Measurements from ENCODE around the gene GRIN3B. TPM values are rescaled to one million over a fixed set of nuclear protein-coding genes. Genes with fewer than 3 reads are reported as not detected.
"Not testable (repeated sequence)": the region's sequence is repeated elsewhere in the genome, so short reads cannot be mapped to it uniquely, and the experiment has no call there.

GRIN3B gene, protein sequence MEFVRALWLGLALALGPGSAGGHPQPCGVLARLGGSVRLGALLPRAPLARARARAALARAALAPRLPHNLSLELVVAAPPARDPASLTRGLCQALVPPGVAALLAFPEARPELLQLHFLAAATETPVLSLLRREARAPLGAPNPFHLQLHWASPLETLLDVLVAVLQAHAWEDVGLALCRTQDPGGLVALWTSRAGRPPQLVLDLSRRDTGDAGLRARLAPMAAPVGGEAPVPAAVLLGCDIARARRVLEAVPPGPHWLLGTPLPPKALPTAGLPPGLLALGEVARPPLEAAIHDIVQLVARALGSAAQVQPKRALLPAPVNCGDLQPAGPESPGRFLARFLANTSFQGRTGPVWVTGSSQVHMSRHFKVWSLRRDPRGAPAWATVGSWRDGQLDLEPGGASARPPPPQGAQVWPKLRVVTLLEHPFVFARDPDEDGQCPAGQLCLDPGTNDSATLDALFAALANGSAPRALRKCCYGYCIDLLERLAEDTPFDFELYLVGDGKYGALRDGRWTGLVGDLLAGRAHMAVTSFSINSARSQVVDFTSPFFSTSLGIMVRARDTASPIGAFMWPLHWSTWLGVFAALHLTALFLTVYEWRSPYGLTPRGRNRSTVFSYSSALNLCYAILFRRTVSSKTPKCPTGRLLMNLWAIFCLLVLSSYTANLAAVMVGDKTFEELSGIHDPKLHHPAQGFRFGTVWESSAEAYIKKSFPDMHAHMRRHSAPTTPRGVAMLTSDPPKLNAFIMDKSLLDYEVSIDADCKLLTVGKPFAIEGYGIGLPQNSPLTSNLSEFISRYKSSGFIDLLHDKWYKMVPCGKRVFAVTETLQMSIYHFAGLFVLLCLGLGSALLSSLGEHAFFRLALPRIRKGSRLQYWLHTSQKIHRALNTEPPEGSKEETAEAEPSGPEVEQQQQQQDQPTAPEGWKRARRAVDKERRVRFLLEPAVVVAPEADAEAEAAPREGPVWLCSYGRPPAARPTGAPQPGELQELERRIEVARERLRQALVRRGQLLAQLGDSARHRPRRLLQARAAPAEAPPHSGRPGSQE
- under 1 TPM; 0.37 to 0.38 (median 0.37) TPM for polyA plus RNA-seq (ENCODE audit: insufficient read length in 3 of 3)

DNA sequence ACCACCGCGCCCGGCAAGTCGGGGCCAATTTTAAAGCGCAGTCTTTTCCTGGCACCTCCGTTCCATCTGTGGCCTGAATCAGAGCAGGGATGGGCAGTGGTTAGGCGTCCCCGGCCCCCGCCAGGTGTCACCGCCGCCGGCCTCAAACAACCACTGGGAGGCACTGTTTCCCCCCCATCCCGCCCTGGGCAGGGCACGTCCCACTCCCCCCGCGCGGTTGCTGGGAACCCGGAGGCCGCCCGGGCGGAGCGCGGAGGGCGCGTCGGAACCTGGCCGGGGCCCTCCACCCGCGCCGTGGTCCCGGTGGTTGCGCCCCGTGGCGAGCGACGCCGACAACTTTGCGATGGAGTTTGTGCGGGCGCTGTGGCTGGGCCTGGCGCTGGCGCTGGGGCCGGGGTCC is at the start of gene GRIN3B:
Gene GRIN3B, plus strand, starts transcription at position 325 of the 400 bp plus-strand sequence. Its CDS starts 19 bp downstream, at position 344.
- no peak for DNase-seq (ENCODE audit: low read depth in 3 of 3, low spot score in 2 of 3)

DNA sequence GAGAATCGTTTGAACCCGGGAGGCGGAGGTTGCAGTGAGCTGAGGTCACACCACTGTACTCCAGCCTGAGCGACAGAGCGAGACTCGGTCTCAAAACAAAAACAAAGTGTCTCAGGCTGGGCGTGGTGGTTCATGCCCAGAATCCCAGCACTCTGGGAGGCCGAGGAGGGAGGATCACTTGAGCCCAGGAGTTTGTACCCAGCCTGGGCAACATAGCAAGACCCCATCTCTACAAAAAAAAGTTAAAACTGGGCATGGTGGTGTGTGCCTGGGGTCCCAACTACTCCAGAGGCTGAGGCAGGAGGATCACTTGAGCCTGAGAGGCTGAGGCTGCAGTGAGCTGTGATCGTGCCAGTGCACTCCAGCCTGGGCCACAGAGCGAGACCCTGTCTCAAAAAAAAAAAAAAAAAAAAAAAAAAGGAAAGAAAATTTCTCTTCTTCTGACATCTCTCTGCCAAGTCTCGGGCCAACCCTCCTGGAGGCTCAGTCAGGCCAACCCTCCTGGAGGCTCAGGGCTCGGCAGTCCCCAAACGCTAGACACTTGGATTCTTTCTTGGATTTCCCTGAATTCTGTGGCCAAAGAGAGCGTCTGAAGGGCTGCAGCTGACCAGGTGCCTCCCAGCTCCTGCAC is 48.1 kb upstream of the GRIN3B start:
- no peak for DNase-seq (ENCODE audit: low read depth in 3 of 3, low spot score in 2 of 3)

DNA sequence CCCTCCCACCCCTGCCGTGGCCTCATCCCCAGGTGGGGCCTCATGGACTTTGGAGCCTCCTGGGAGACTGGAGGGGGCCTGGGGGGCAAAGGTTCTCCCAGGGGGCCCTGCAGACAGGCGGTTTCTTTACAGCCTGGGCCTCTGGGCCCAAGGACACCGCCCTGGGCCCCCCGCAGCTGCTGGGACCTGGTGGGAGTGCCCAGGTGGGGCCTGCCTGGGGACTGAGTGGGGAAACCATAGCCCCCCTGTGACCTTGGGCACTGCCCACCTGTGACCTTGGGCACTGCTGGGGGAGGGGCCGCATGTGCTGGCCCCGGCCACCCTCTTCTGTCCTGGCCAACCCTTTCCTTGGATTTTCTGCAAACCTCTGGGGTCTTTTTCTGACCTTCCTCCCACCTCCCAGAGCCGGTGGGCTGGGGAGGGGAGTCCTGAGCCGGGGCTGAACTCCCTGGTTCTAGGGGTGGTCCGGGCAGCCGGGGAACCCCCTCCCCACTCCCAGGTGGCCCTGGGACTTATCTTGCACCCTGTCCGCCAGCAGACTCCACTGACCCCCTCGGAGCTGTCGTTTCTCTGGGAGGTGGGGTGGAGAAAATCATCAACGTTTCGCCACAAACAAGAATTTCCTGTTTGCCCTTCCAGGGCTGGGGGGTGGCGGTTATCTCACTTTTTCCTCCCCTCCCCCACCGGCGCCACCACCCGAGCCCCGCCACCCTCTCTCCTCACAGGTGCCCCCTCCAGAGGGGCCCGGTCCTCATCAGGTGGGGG is 47.4 kb upstream of the GRIN3B start:
- DNase-seq (ENCODE audit: low read depth in 3 of 3, low spot score in 2 of 3): no peak

DNA sequence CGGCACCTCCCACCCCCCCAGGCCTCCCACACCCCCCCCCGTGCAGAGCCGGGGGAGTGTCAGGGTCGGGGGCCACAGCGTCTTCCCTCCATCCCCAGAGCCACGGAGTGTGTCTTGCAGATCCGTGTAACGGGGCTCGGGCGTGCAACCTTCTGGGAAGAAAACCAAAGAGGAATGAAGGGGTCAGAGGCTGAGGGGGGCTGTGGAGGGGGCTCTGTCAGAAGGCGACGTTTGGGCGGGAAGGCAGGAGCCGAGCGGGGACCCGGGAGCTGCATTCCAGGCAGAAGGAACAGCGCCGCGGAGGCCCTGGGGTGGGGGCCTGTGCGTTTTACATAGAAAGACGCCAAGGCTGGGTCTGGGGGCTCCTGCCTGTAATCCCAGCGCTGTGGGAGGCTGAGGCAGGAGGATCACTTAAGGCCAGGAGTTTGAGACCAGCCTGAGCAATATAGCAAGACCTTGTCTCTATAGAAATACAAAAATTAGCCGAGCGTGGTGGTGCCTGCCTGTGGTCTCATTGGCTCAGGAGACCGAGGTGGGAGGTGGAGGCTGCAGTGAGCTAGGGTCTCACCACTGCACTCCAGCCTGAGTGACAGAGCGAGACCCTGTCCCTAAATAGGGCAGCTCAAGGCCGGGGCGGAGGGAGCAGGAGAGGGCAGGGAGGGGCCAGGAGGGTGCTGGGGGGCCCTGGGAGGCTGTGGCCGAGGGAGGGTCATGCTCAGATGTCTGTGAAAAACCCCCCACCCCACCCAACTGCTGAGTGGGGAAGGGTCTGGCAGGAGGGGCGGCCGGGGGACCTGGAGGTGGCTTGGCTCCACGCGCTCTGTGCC is 46.6 kb upstream of the GRIN3B start:
- DNase-seq (ENCODE audit: low read depth in 3 of 3, low spot score in 2 of 3): no peak

DNA sequence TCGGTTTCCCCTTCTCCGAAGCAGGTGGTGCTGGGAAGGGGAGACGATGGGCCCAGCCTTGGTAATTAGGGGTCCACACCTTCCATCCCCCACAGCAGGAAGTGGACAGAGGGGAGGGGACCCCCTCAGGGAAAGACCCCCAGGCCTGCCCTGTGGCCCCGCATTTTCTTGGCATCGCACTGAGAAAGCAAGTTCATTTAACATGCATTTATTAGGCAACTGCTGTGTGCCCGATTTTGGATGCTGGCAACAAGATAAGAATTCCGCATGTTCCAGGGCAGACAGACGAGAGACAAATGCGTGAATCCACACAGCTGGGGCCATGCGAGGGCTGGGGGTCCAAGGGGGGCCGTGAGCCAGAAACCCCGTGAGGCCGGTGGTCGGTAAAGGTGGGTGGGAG is 45.9 kb upstream of the GRIN3B start:
- no peak for DNase-seq (ENCODE audit: low read depth in 3 of 3, low spot score in 2 of 3)

DNA sequence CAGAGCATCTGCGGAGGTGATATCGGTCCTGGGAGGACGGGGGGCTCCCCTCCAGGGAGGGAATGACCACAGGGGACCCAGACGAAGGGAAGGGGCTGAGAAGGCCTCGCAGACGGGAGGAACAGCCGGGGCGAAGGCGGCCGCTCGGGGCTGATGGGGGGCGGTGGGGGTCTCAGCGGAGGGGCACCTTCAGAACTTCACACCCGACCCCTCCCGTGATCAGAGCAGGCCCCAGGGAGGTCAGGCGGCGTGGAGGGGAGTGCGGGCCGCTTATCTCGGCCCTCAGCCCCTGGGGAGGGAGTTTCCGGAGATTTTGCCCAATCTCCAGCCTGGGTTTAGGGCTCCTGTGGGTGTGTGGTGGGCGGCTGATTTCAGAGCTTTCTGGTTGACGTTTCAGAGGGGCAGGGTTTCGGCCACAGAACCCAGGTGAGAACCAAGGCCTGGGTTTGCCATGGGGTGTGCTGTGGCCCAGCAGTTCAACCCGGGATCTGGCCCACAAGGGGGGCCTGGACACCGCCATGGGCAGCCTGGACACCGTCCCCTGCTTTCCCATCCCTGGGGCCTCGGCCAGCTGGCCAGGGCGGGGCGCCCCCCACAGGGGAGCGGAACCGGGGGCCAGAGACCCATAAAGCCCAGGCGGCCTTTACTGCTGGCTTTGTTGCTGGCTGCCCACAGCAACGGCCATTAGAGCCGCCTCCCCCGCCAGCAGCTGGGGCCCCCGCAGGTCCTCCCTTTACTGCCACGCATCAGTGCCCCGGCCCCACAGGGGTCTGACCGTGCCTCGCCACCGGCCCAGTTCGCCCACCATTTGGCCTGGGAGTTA is 45.3 kb upstream of the GRIN3B start:
- no peak for DNase-seq (ENCODE audit: low read depth in 3 of 3, low spot score in 2 of 3)

DNA sequence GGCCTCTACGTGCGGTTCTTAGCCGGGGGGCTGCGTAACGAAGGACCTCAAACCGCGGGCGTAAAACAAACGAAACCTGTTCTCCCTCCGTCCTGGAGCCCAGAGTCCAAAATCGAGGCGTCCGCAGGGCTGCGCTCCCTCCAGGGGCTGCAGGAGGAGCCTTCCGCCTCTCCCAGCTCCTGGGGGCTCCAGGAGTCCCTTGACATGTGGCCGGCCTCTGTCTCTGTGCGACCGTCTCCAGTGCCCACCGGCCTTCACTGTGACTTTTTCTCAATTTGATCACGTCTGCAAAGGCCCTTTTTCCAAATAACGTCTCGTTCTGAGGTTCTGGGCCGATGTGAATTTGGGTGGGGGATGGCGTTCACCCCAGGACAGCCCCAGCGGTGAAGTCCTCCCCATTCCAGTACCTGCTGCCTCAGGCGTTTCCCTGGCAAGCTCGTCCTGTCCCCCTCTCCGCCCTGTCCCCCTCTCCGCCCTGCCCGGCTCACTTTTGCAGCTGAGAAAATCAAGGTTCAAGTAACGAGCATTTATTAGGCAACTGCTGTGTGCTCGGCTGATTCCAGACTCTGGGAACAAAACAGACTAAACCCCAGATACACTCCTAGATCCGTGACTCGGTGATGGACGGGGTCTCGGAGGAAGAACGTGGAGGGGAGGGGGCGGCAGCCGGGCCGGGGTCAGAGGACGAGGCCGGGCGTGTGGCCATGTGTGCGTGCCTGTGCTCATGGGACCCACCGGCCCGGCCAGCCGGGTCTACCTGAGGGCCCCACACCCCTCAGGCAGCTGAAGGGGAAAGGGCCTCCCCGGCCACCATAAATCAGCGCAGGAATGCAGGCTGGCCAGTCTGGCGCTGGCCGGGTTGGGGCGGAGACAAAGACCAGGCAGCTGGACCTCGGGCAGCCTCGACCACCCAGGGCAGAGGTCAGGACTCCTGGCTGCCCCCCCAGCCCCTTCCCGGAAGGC is 44.1 kb upstream of the GRIN3B start:
- no peak for DNase-seq (ENCODE audit: low read depth in 3 of 3, low spot score in 2 of 3)

DNA sequence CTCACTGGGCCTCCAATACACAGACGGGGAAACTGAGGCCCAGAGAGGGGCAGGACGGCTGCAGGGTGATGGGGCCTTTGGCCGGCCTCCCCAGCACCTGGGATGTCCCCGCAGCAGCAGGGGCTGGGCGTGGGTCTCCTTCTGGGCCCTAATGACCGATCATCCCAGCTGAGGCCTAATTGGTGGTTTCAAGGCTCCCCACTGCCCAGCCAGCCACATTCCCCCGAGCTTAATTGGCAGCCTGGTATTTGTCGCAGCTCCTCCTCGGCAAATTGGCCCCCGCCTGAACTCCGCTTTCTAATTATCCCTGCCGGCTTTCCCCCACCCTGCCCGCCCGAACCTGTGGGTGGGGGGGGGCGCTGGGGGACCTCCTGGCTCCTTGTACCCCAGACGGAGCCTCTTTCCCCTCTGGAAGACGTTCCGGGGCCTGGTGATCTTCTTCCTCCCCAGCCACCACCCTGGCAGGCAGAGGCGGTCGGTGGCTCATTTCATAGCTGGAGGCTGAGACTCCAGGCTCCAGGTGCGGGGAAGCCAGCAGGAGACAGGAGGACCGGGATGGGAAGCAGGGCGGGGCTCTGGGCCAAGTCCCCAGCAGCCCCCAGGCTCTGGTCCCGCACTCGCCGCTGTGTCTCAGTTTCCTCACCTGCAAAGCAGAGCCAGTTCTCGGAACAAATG is 43.3 kb upstream of the GRIN3B start:
- no peak for DNase-seq (ENCODE audit: low read depth in 3 of 3, low spot score in 2 of 3)

DNA sequence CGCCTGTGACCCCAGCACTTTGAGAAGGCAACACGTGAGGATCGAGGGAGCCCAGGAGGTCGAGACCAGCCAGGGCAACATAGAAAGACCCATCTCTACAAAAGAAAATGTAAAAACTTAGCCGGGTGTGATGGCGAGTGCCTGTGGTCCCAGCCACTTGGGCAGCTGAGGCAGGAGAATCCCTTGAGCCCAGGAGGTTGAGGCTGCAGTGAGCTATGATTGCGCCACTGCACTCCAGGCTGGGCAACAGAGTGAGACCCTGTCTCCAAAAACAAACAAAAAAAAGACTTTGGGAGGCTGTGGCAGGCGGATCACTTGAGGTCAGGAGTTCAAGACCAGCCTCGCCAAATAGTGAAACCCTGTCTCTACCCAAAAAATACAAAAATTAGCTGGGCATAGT is 42.6 kb upstream of the GRIN3B start:
- DNase-seq (ENCODE audit: low read depth in 3 of 3, low spot score in 2 of 3): not testable (repeated sequence)

DNA sequence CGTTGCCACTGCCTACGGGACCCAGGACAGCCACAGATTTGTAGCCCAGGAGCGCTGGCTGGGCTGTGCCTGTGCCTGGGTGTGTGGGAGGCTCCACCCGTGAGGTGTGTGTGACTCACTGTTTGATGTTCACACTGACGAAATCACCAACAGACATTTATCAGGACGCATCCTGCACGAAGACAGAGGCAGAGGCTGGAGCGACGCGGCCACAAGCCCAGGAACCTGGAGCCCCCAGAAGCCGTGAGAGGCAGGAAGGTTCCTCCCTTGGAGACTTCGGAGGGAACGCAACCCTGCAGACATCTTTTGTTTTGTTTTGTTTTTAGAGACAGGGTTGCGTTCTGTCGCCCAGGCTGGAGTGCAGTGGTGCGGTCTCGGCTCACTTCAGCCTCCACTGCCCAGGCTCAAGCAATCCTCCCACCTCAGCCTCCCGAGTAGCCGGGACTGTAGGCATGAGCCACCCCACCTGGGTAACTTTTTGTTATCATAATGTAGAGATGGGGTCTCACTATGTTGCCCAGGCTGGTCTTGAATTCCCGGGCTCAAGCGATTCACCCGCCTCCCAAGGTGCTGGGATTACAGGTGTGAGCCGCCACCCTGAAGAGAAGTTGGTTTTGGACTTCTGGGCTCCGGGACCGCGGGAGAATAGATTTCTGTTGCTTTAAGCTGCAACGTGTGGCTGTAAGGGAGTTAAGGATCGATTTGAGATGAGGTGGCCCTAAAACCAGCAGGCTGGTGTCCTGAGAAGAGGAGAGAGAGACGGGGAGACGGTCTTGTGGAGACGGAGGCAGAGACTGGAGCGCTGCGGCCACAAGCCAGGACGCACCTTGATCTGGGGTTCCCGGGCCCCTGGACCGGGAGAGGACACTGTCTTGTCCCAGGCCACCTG is 41.0 kb upstream of the GRIN3B start:
- no peak for DNase-seq (ENCODE audit: low read depth in 3 of 3, low spot score in 2 of 3)

DNA sequence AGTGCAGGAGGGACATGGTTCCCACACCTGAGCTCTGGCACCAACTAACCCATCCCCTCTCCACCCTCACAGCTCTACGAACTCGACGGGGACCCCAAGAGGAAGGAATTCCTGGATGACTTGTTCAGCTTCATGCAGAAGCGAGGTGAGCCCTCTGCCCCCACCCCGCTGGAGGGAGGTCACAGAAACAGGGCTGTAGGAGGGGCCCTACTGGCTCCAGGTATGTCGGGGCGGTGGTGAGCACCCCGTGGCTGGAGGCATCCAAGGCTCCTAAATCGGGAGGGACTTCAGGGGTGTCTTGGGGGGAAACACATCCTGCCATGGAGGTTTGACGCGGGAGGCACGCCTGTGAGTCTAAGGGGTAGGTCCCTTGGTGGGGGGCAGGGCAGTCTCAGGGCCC is 40.2 kb upstream of the GRIN3B start:
- no peak for DNase-seq (ENCODE audit: low read depth in 3 of 3, low spot score in 2 of 3)

DNA sequence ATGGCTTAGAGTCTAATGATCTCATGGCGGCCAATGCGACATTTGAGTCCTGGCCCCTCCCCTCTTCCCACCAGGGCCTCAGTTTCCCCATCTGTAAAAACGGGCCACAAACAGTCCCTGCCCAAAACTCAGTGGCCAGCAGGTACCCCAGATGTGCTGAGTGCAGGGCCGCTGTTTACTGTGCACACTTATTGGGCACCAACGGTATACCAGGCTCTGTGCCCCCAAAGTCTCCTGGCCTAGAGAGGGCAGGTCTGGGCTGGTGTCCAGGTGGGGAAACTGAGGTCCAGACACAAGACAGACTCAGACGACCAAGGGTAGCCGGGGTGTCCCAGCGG is 39.6 kb upstream of the GRIN3B start:
- no peak for DNase-seq (ENCODE audit: low read depth in 3 of 3, low spot score in 2 of 3)

DNA sequence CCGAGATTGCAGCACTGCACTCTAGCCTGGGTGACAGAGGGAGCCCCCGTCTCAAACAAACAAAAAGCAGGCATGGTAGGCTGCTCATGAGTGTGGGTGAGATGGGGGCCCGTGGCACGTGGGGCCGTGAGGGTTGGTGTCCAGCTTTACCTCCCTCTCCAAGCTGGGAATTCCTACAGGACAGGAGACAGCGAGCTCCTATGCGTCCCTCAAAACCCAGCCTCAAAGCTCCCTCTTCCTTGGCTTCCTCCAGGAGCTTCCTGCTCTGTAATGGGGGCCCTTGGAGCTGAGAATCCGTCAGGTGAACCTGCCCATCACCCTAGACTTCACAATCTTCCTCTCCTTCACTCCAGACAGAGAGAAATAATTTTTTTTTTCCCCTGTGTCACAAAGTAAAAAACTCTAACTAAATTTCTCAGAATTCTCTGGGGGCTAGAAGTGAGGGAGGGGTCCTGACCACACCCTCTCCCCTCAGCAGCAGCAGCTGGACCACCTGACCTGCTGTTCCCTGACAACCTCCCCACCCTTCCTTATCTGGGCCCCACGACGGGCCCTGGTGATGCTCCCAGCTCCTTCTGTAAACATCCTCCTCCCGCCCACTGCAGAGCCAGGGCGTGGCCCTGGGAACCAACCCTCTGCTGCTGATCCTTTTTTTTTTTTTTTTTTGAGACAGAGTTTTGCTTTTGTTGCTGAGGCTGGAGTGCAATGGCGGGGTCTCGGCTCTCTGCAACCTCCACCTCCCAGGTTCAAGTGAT is 38.2 kb upstream of the GRIN3B start:
- no peak for DNase-seq (ENCODE audit: low read depth in 3 of 3, low spot score in 2 of 3)

DNA sequence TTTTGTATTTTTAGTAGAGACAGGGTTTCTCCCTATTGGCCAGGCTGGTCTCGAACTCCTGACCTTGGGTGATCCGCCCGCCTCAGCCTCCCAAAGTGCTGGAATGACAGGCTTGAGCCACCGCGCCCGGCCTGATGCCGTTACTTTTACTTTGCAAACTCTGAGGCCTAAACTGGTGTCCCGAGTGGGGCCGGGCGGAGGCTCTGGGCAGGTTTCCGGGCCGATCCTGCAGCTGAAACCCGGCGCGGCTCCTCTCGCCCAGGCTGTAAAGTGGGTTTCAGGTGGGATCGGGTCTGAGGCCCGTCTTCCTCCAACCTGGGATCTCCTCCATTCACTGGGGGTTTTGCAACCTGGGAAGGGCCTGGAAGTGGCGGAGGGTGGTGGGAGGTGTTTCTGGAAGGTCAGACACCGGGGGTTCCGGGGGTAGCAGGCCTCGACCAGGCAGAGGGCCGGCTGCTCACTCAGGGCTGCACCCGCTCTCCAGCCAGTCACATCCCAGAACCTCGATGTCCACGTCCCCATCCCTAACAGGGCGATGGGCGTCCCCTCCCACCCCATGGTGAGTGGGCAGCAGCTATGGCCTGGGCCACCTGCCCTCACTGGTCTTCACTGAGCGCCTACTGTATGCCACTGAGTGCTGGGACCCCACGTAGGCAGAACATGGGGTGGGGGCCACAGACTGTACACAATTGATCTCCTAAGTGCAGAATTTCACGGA is 37.4 kb upstream of the GRIN3B start:
- no peak for DNase-seq (ENCODE audit: low read depth in 3 of 3, low spot score in 2 of 3)

Data from right renal cortex interstitium (tissue), 3 donors.